GM18870 (cell line): ENCODE data around the gene DNAJB5.
"Not testable (repeated sequence)": the region's sequence is repeated elsewhere in the genome, so short reads cannot be mapped to it uniquely, and the experiment has no call there.

Experiments
- ATAC-seq: cut with Tn5 transposase; IDR thresholded peaks from one replicate; pipeline ENCODE4 v1.9.1; 2021; ENCODE audit warnings: moderate library complexity; ENCODE audit not compliant: unreplicated experiment

DNAJB5 gene

GRCh38 chr9:34989003-34989945 is at the start of gene DNAJB5:
Gene DNAJB5, plus strand, starts transcription at chr9:34989745. Its CDS starts 886 bp downstream, at chr9:34990631.
- ATAC-seq, result peak; percentile 90

GRCh38 chr9:34939989-34940388 is 49.6 kb upstream of the DNAJB5 start:
- not testable (repeated sequence) for ATAC-seq

GRCh38 chr9:34948451-34948850 is 41.1 kb upstream of the DNAJB5 start:
- ATAC-seq, result no peak

- no peak for ATAC-seq
These were observed 35.3 kb upstream of the DNAJB5 start for GRCh38 chr9:34954225-34954624.

- not testable (repeated sequence) for ATAC-seq
These were observed 33.5 kb upstream of the DNAJB5 start for GRCh38 chr9:34956066-34956465.

GRCh38 chr9:34956648-34957047 is 32.9 kb upstream of the DNAJB5 start:
- no peak for ATAC-seq

- no peak for ATAC-seq
These were observed 31.8 kb upstream of the DNAJB5 start, which contains the start of gene PHF24 for GRCh38 chr9:34957492-34958410. Gene PHF24, plus strand, starts transcription at chr9:34958285. Its CDS starts 13,014 bp downstream, at chr9:34971299.

- no peak for ATAC-seq
These were observed 31.0 kb upstream of the DNAJB5 start for GRCh38 chr9:34958411-34958982.

- no peak for ATAC-seq
These were observed 30.1 kb upstream of the DNAJB5 start for GRCh38 chr9:34959461-34959860.

- ATAC-seq, result no peak
These were observed 27.7 kb upstream of the DNAJB5 start for GRCh38 chr9:34961574-34962490.

- ATAC-seq, result no peak
These were observed 27.0 kb upstream of the DNAJB5 start for GRCh38 chr9:34962546-34962945.

GRCh38 chr9:34963552-34963951 is 26.0 kb upstream of the DNAJB5 start:
- ATAC-seq, result no peak

- no peak for ATAC-seq
These were observed 25.1 kb upstream of the DNAJB5 start for GRCh38 chr9:34964458-34964857.

- ATAC-seq, result no peak
These were observed 18.3 kb upstream of the DNAJB5 start for GRCh38 chr9:34971146-34971811.

- ATAC-seq, result no peak
These were observed 14.9 kb upstream of the DNAJB5 start for GRCh38 chr9:34974664-34975063.

GRCh38 chr9:34976441-34976840 is 13.1 kb upstream of the DNAJB5 start:
- no peak for ATAC-seq

GRCh38 chr9:34976992-34977391 is 12.6 kb upstream of the DNAJB5 start:
- ATAC-seq, result no peak

GRCh38 chr9:34980181-34980761 is 9.3 kb upstream of the DNAJB5 start:
- ATAC-seq, result no peak

GRCh38 chr9:34982361-34982760 is 7.2 kb upstream of the DNAJB5 start:
- ATAC-seq, result no peak
